Tibial nerve (tissue), 4 donors: ENCODE results near the gene SYK. TPM values are rescaled to one million over a fixed set of nuclear protein-coding genes. Genes with fewer than 3 reads are reported as not detected.

Experiments
- DNase-seq, 2 donors: peaks; one replicate each; pipeline ENCODE4 v3.0.0-alpha.2; 2019; ENCODE audit warnings: low spot score in 2 of 2
- H3K27ac ChIP-seq, 4 donors: fragments of 200-600 bp; sonication (generic) in 3 of 4; one replicate each; pipeline ENCODE4 v1.5.1; 2017 to 2019; ENCODE audit warnings: mild to moderate bottlenecking in 1 of 4
- H3K27me3 ChIP-seq, 2 donors: fragments of 200-600 bp; sonication (generic) in 1 of 2; one replicate each; pipeline versions ENCODE4 v1.5.1 to v1.6.0; 2017 to 2019
- H3K36me3 ChIP-seq, 3 donors: fragments of 200-600 bp; sonication (generic); one replicate each; pipeline ENCODE4 v1.5.1; 2018 to 2019
- H3K4me1 ChIP-seq, 4 donors: fragments of 200-600 bp; sonication (generic) in 3 of 4; one replicate each; pipeline ENCODE4 v1.5.1; 2017 to 2019
- H3K4me3 ChIP-seq, 4 donors: fragments of 200-600 bp; sonication (generic) in 3 of 4; one replicate each; pipeline ENCODE4 v1.5.1; 2017 to 2019; ENCODE audit warnings: mild to moderate bottlenecking in 1 of 4, moderate library complexity in 1 of 4
- H3K9me3 ChIP-seq, 4 donors: fragments of 200-600 bp; sonication (generic) in 3 of 4; one replicate each; pipeline ENCODE4 v1.5.1; 2017 to 2019
- CTCF ChIP-seq, 5 experiments: fragments of 200-600 bp in 3 of 5; fragments of 450-650 bp in 2 of 5; sonication (generic) in 3 of 5; IDR thresholded peaks; one replicate each; pipeline ENCODE4 v1.5.1; 2016 to 2019; ENCODE audit warnings: antibody characterized with exemption in 5 of 5, mild to moderate bottlenecking in 3 of 5, moderate library complexity in 2 of 5
- EP300 ChIP-seq, 2 donors: sonication (generic); formaldehyde crosslinking; IDR thresholded peaks; one replicate each; pipeline ENCODE4 v1.6.1; 2017; ENCODE audit warnings: antibody characterized with exemption in 2 of 2, mild to moderate bottlenecking in 1 of 2
- POLR2A ChIP-seq, 2 donors: fragments of 450-650 bp; IDR thresholded peaks; one replicate each; pipeline ENCODE4 v1.6.1; 2017; ENCODE audit warnings: antibody characterized with exemption in 2 of 2, mild to moderate bottlenecking in 2 of 2, moderate library complexity in 2 of 2
- WGBS, 2 donors: methylation state at CpG; one replicate each; pipeline ENCODE4 v1.1.5; 2018; 5-methylcytosine and 5-hydroxymethylcytosine counted together
- total RNA-seq, 4 donors: library from RNA; depleted of rRNA; stranded (reverse); fragments of >200 nt; gene quantifications; one replicate each; pipeline ENCODE4 v1.1.0, GENCODE V29; 2016

The SYK gene
- total RNA-seq, 4 donors from 2014 or later = 8.0 to 20.7 (median 13.2) TPM

- WGBS, 2 donors = 61 to 68% methylated on average over 3 of the region's 3 CpGs
- H3K27ac ChIP-seq = no peak overlapping the region
- H3K9me3 ChIP-seq = no peaks in the 10 kb centered on the region
- no peak for TF ChIP-seq POLR2A (IDR thresholded peaks at IDR 0.05)
- no peak for TF ChIP-seq EP300 (IDR thresholded peaks at IDR 0.05)
- TF ChIP-seq CTCF (IDR thresholded peaks at IDR 0.05) = no peak
- H3K4me3 ChIP-seq = no peak overlapping the region
- H3K27me3 ChIP-seq = peaks cover 0 to 14% of the 10 kb centered on the region in 2 donors
- DNase-seq = no peak
- H3K4me1 ChIP-seq = peaks cover 0 to 11% (median 2%) of the 10 kb centered on the region in 4 donors
- H3K36me3 ChIP-seq = no peaks in the 10 kb centered on the region
Measured at GRCh38 chr9:90803860-90804593, 2.4 kb downstream of the SYK start.

GRCh38 chr9:90805006-90805996 lies 3.7 kb downstream of the SYK start:
- H3K27ac ChIP-seq = no peak overlapping the region
- 50 to 68% methylated on average over 6 of the region's 6 CpGs for WGBS, 2 donors
- peaks cover 0 to 14% of the 10 kb centered on the region in 2 donors for H3K27me3 ChIP-seq
- no peak overlapping the region for H3K4me3 ChIP-seq
- H3K36me3 ChIP-seq = no peaks in the 10 kb centered on the region
- peaks cover 0 to 11% (median 2%) of the 10 kb centered on the region in 4 donors for H3K4me1 ChIP-seq
- TF ChIP-seq EP300 (IDR thresholded peaks at IDR 0.05) = no peak
- no peak for TF ChIP-seq CTCF (IDR thresholded peaks at IDR 0.05)
- no peak for TF ChIP-seq POLR2A (IDR thresholded peaks at IDR 0.05)
- DNase-seq = no peak
- no peaks in the 10 kb centered on the region for H3K9me3 ChIP-seq

- TF ChIP-seq EP300 (IDR thresholded peaks at IDR 0.05) = no peak
- TF ChIP-seq POLR2A (IDR thresholded peaks at IDR 0.05) = no peak
- TF ChIP-seq CTCF (IDR thresholded peaks at IDR 0.05) = no peak
- 62 to 73% methylated on average over 3 of the region's 3 CpGs for WGBS, 2 donors
- H3K36me3 ChIP-seq = no peaks in the 10 kb centered on the region
- DNase-seq = no peak
- no peaks in the 10 kb centered on the region for H3K9me3 ChIP-seq
- peaks cover 0 to under 1% (median 0%) of the 10 kb centered on the region in 4 donors for H3K4me1 ChIP-seq
- no peak overlapping the region for H3K4me3 ChIP-seq
- H3K27ac ChIP-seq = no peak overlapping the region
- peaks cover 0 to 4% of the 10 kb centered on the region in 2 donors for H3K27me3 ChIP-seq
Measured at GRCh38 chr9:90807006-90807405, 5.4 kb downstream of the SYK start.

- no peak overlapping the region for H3K4me3 ChIP-seq
- H3K27me3 ChIP-seq = no peaks in the 10 kb centered on the region
- no peak for DNase-seq
- no peaks in the 10 kb centered on the region for H3K9me3 ChIP-seq
- no peaks in the 10 kb centered on the region for H3K4me1 ChIP-seq
- no peak overlapping the region for H3K27ac ChIP-seq
- no peaks in the 10 kb centered on the region for H3K36me3 ChIP-seq
- WGBS, 2 donors = 74 to 81% methylated on average over 6 of the region's 6 CpGs
- TF ChIP-seq EP300 (IDR thresholded peaks at IDR 0.05) = no peak
- no peak for TF ChIP-seq CTCF (IDR thresholded peaks at IDR 0.05)
- no peak for TF ChIP-seq POLR2A (IDR thresholded peaks at IDR 0.05)
Measured at GRCh38 chr9:90808398-90808797, 6.8 kb downstream of the SYK start.
